ENCODE measurements around the gene IRX2. TPM values are rescaled to one million over a fixed set of nuclear protein-coding genes. Genes with fewer than 3 reads are reported as not detected.

Gene IRX2
- polyA plus RNA-seq, 2 donors: 2.1 to 3.0 TPM

DNA sequence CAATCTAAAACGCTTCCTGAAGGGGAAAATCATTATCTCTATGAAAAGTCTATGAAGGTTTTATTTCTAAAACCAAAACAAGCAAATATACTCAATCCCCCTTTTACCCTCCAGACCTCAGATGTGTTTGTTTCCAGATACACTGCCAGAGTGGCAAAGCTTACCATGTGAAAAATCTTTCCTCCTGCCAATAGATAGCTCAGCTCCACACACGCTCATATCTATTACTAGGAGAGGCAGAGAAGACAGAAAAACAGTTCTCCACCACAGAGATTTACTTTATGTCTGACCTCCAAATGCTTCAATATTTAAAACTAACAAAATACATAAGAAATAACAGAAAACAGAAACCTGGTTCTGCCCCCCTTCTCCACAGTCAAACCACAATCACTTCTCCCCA, 7.0 kb downstream of the IRX2 start:
- no peak overlapping the region for H3K4me3 ChIP-seq (ENCODE audit: low read depth in 1 of 2, low read length in 2 of 2)
- peaks cover 0 to 6% of the 10 kb centered on the region in 2 donors for H3K4me1 ChIP-seq (ENCODE audit: control insufficient read depth in 2 of 2, insufficient read depth in 2 of 2, low read length in 1 of 2)
- no peak overlapping the region for H3K27ac ChIP-seq (ENCODE audit: low read depth in 2 of 2, low read length in 1 of 2)
- H3K36me3 ChIP-seq (ENCODE audit: control insufficient read depth in 2 of 2, insufficient read depth in 2 of 2, low read length in 1 of 2): peaks cover 0 to 11% of the 10 kb centered on the region in 2 donors
- peaks cover 0 to 4% of the 10 kb centered on the region in 2 donors for H3K9me3 ChIP-seq (ENCODE audit: control insufficient read depth in 2 of 2, insufficient read depth in 1 of 2, low read depth in 1 of 2, low read length in 1 of 2)
- peaks cover 0 to 3% of the 10 kb centered on the region in 2 donors for H3K27me3 ChIP-seq (ENCODE audit: control insufficient read depth in 1 of 2, insufficient read depth in 2 of 2, low read length in 2 of 2)
- WGBS, 2 donors: 41 to 57% methylated on average over 2 of the region's 2 CpGs

DNA sequence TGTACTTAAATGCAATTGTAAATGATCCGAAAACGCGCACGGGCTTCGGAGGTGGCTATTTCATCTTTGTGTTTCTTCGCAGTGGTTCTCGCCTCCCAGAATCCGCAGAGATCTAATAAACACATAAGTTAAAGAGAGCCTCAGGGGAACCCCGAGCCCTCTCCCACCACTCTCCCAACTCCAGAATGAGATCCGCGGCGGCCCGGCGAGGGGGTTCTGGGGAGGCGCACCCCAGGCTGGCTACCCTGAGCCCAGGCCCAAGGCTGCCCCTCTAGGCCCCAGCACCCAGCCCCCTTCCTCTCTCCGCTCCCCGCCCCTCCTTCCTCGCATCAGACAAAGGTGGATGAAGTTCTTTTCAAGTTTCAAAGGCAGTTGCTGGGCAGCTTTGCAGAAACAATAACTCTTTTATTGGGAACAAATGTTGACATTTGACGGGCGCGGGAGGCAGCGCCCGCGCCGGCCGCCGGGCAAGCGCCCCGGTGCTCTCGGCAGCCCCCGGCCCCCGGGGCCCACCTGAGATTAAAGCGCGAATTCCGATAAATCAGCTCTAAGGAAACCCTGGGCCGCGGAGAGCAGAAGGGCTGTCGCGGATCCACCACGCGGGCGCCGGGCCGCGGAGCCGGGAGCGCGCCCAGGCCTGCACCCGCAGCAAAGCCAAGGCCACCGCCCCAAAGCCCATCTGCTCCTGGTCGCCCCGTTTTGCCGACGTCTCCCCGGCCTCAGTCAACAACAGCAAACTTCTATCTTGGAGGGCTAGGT, 8.4 kb downstream of the IRX2 start:
- Histone ChIP-seq H3K36me3 (ENCODE audit: control insufficient read depth in 2 of 2, insufficient read depth in 2 of 2, low read length in 1 of 2) (peaks cover 0 to 3% of the 10 kb centered on the region in 2 donors), H3K27ac (ENCODE audit: low read depth in 2 of 2, low read length in 1 of 2) (no peak overlapping the region), H3K9me3 (ENCODE audit: control insufficient read depth in 2 of 2, insufficient read depth in 1 of 2, low read depth in 1 of 2, low read length in 1 of 2) (no peaks in the 10 kb centered on the region), H3K4me1 (ENCODE audit: control insufficient read depth in 2 of 2, insufficient read depth in 2 of 2, low read length in 1 of 2) (peaks cover 0 to 6% of the 10 kb centered on the region in 2 donors), H3K27me3 (ENCODE audit: control insufficient read depth in 1 of 2, insufficient read depth in 2 of 2, low read length in 2 of 2) (peaks cover 0 to 4% of the 10 kb centered on the region in 2 donors), H3K4me3 (ENCODE audit: low read depth in 1 of 2, low read length in 2 of 2) (peak overlapping the region; percentile 9 to 23)
- WGBS, 2 donors: 17% methylated on average over 55 of the region's 55 CpGs

DNA sequence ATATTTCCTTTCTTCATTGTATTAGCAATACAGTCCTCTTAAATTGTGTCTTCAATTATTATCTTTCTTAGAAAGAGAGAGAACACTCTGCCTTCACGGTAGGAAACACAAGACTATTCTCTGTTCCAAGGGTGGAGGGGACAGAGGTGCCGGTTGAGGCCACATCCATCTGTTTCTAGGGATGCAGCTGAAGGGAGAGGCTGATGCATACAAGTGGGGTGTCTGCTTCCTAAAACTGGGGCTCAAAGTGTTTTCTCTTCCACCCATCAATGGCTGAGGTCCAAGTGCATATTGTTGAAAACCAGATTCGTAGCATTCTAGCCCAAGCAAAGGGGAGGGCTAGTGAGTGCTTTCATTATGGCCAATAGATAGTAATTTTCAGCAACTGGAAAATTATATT, 9.5 kb downstream of the IRX2 start:
- no peak overlapping the region for H3K27ac ChIP-seq (ENCODE audit: low read depth in 2 of 2, low read length in 1 of 2)
- H3K4me3 ChIP-seq (ENCODE audit: low read depth in 1 of 2, low read length in 2 of 2): no peak overlapping the region
- peaks cover 0 to 6% of the 10 kb centered on the region in 2 donors for H3K4me1 ChIP-seq (ENCODE audit: control insufficient read depth in 2 of 2, insufficient read depth in 2 of 2, low read length in 1 of 2)
- 33 to 40% methylated on average over 3 of the region's 3 CpGs for WGBS, 2 donors
- peaks cover 0 to 4% of the 10 kb centered on the region in 2 donors for H3K27me3 ChIP-seq (ENCODE audit: control insufficient read depth in 1 of 2, insufficient read depth in 2 of 2, low read length in 2 of 2)
- no peaks in the 10 kb centered on the region for H3K36me3 ChIP-seq (ENCODE audit: control insufficient read depth in 2 of 2, insufficient read depth in 2 of 2, low read length in 1 of 2)
- H3K9me3 ChIP-seq (ENCODE audit: control insufficient read depth in 2 of 2, insufficient read depth in 1 of 2, low read depth in 1 of 2, low read length in 1 of 2): peaks cover 0 to under 1% of the 10 kb centered on the region in 2 donors

DNA sequence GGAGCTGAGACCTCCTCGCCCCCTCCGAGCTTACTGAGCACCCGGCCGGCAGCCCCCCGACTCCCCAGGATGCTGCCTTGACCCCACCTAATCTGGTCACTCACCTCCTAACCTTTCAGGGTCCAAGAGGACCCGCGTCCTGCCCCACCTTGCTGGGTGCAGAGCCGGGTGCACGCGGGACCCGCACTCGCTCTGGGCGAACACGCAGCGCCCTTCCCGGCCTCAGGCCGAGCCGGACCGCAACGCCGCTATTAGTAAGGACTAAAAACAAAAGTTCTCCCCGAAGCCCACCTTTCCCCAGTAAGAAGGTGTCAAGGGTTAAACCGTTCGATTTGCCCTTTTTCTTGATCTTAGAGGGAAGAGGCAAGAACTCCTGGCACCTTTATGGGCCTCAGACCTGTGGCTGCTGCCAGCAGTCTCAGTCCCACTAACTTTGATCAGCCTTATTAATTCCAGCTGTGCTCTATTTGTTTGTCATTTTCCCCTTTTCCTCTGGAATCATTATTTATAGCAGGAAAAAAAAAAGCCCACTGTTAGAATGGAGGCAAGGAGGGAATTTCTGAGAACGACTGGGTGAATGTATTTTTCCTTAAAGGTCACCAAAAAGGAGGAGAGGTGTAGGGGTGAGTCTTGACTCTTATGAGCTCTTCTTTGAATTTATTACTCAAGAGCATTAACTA, 10.5 kb downstream of the IRX2 start:
- WGBS, 2 donors: 34 to 49% methylated on average over 25 of the region's 25 CpGs
- Histone ChIP-seq H3K27ac (ENCODE audit: low read depth in 2 of 2, low read length in 1 of 2) (no peak overlapping the region), H3K4me1 (ENCODE audit: control insufficient read depth in 2 of 2, insufficient read depth in 2 of 2, low read length in 1 of 2) (peaks cover 0 to 6% of the 10 kb centered on the region in 2 donors), H3K4me3 (ENCODE audit: low read depth in 1 of 2, low read length in 2 of 2) (no peak overlapping the region), H3K36me3 (ENCODE audit: control insufficient read depth in 2 of 2, insufficient read depth in 2 of 2, low read length in 1 of 2) (no peaks in the 10 kb centered on the region), H3K9me3 (ENCODE audit: control insufficient read depth in 2 of 2, insufficient read depth in 1 of 2, low read depth in 1 of 2, low read length in 1 of 2) (peaks cover 0 to 3% of the 10 kb centered on the region in 2 donors), H3K27me3 (ENCODE audit: control insufficient read depth in 1 of 2, insufficient read depth in 2 of 2, low read length in 2 of 2) (peaks cover 0 to 4% of the 10 kb centered on the region in 2 donors)

DNA sequence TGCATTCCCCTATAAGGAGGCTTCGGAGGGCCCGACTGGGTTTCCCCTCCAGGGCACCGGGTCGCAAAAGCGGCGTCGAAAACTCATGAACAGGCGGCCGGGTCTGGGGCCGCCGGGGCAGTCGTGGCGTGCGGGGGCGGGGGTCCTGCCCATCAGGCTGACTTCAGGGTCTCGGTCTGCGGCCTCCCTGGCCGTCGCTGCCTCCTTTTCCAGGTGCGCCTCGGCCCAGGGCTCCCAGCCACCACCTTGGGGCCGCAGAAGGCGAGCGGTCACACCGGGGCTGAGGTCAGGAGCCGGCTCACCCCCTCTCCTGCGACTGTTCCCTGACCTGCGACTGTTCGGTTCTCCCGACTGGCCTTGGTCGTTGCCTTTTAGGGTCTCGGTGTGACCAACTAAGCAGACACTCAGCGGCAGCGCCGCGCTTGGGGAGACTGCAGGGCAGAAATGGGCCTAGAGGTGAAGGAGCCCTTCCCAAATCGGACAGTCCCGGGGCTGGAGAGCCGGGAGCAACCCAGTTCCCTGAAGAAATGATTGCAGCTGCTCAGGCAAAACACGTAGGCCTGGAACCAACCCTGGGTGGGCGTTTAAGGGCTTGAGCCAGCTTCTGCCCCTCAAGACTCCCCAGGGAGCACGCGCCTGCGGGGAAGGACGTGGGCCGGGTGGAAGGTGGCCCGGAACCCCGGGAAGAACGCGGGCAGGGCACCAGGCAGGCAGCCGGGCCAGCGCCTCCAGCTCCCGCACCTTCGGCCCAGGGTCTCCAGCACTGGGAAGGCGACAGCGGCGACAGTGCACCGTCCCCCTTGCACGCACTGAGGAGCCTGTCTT, 11.2 kb downstream of the IRX2 start:
- Histone ChIP-seq H3K4me1 (ENCODE audit: control insufficient read depth in 2 of 2, insufficient read depth in 2 of 2, low read length in 1 of 2) (peaks cover 0 to 6% of the 10 kb centered on the region in 2 donors), H3K27ac (ENCODE audit: low read depth in 2 of 2, low read length in 1 of 2) (no peak overlapping the region)

DNA sequence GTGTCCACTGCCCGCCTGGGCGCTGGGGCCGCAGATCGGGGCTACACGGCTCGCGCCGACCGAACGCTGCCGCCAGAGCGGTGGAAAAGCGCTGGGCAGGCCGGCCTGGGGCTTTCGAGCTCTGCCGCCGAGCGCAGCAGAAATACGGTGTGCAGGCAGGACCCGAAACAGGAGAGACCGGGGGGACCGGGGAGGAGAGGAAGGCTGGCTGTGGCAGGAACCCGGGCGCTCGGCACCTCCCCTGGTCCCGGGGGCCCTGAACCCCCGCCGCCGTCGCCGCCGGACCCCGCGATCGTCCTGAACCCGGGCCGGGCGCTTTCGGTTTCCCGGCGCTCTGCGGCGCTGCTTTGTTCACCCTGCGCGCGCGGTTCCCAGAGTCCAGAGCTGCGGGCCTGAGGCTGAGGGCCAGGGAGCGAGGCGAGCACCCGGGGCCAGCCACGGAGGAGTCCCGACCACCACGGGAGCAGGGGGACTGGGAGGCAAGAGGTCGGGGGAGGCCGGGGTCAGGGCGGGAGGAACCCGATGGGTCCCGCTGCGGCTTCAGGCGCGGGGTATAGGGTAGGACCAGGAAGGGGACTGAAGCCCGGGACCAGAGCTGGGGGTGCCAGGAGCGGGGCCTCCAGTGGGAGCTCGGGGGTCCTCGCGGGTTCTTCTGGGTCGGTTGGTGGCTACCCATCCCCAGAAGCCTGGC, 12.0 kb downstream of the IRX2 start:
- WGBS, 2 donors: 2% methylated on average over 54 to 68 of the region's 68 CpGs
- Histone ChIP-seq H3K36me3 (ENCODE audit: control insufficient read depth in 2 of 2, insufficient read depth in 2 of 2, low read length in 1 of 2) (no peaks in the 10 kb centered on the region), H3K9me3 (ENCODE audit: control insufficient read depth in 2 of 2, insufficient read depth in 1 of 2, low read depth in 1 of 2, low read length in 1 of 2) (peaks cover 0 to 3% of the 10 kb centered on the region in 2 donors), H3K27me3 (ENCODE audit: control insufficient read depth in 1 of 2, insufficient read depth in 2 of 2, low read length in 2 of 2) (peaks cover 0 to 4% of the 10 kb centered on the region in 2 donors), H3K4me1 (ENCODE audit: control insufficient read depth in 2 of 2, insufficient read depth in 2 of 2, low read length in 1 of 2) (peaks cover 0 to 6% of the 10 kb centered on the region in 2 donors), H3K27ac (ENCODE audit: low read depth in 2 of 2, low read length in 1 of 2) (no peak overlapping the region), H3K4me3 (ENCODE audit: low read depth in 1 of 2, low read length in 2 of 2) (peak overlapping the region; percentile 59 to 73)

More for the DNA sequence above, 11.2 kb downstream of the IRX2 start:
- Histone ChIP-seq H3K4me3 (ENCODE audit: low read depth in 1 of 2, low read length in 2 of 2) (peak overlapping the region in 1 of 2 donors; percentile 59), H3K27me3 (ENCODE audit: control insufficient read depth in 1 of 2, insufficient read depth in 2 of 2, low read length in 2 of 2) (peaks cover 0 to 4% of the 10 kb centered on the region in 2 donors), H3K36me3 (ENCODE audit: control insufficient read depth in 2 of 2, insufficient read depth in 2 of 2, low read length in 1 of 2) (no peaks in the 10 kb centered on the region), H3K9me3 (ENCODE audit: control insufficient read depth in 2 of 2, insufficient read depth in 1 of 2, low read depth in 1 of 2, low read length in 1 of 2) (peaks cover 0 to 3% of the 10 kb centered on the region in 2 donors)
- 32 to 47% methylated on average over 57 to 59 of the region's 59 CpGs for WGBS, 2 donors

DNA sequence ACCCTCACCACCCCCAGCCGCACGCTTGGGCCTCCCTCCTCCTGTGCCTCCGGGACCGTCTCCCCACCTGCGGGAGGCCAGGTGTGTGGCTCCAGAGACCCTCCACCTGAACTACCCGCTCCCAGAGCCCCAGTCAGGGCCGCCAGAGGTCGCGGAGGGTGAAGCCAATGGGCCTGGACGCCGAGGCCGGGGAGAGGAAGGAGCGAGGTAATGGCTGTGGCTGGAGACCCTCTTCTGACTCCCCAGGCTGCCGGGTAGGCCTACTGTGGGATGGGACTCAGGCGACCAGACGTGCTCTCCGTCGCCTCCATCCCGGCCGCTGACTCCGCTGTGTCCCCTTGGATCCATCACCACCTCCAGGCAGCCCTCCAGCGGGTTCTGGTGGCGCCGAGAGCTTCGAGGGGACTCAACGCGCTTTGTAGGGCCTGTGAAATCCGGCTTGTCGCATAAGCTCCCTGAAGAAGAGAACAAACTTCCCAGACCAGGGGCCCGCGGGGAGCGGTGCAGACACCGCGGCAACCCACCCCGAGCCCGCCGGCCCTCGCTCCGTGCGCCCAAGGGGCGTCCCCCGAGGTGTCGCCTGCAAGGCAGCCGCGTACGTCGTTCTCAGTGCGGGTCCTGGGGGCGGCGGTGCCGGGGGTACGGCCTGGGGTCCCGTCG, 12.6 kb downstream of the IRX2 start:
- WGBS, 2 donors: 15 to 22% methylated on average over 50 to 54 of the region's 54 CpGs
- H3K9me3 ChIP-seq (ENCODE audit: control insufficient read depth in 2 of 2, insufficient read depth in 1 of 2, low read depth in 1 of 2, low read length in 1 of 2): peaks cover 0 to 3% of the 10 kb centered on the region in 2 donors
- H3K36me3 ChIP-seq (ENCODE audit: control insufficient read depth in 2 of 2, insufficient read depth in 2 of 2, low read length in 1 of 2): no peaks in the 10 kb centered on the region
- H3K4me1 ChIP-seq (ENCODE audit: control insufficient read depth in 2 of 2, insufficient read depth in 2 of 2, low read length in 1 of 2): peaks cover 0 to 6% of the 10 kb centered on the region in 2 donors
- peak overlapping the region; percentile 59 to 73 for H3K4me3 ChIP-seq (ENCODE audit: low read depth in 1 of 2, low read length in 2 of 2)
- no peak overlapping the region for H3K27ac ChIP-seq (ENCODE audit: low read depth in 2 of 2, low read length in 1 of 2)
- H3K27me3 ChIP-seq (ENCODE audit: control insufficient read depth in 1 of 2, insufficient read depth in 2 of 2, low read length in 2 of 2): peaks cover 0 to 4% of the 10 kb centered on the region in 2 donors

DNA sequence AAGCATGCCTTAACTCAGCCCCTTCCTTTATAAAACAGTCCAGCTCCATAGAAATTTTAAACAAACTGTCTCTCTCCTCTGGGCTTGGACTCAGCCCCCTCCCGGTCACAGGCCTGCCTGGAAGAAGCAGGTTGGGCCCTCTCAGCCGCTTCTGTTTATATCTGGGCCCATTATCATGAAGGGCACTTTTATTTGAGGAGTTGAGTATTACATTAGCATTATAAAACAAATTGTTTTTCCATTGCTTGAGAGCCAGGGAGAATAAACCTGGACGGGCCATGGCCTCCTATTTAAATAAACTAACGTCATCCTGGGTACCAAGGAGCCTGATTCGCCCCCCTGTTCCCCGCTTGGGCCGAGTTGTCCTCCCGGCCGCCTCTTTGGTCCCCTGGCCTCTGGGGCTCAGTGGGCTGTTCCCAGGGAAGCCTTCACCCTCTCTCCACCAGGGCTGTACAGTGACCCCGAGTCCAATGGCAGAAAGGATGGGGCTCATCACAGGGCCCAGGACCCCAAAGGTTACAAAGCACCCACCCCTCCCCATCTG, 13.2 kb downstream of the IRX2 start:
- H3K9me3 ChIP-seq (ENCODE audit: control insufficient read depth in 2 of 2, insufficient read depth in 1 of 2, low read depth in 1 of 2, low read length in 1 of 2): peaks cover 0 to 3% of the 10 kb centered on the region in 2 donors
- 51 to 52% methylated on average over 10 of the region's 10 CpGs for WGBS, 2 donors
- H3K27me3 ChIP-seq (ENCODE audit: control insufficient read depth in 1 of 2, insufficient read depth in 2 of 2, low read length in 2 of 2): peaks cover 0 to 4% of the 10 kb centered on the region in 2 donors
- no peak overlapping the region for H3K27ac ChIP-seq (ENCODE audit: low read depth in 2 of 2, low read length in 1 of 2)
- H3K4me3 ChIP-seq (ENCODE audit: low read depth in 1 of 2, low read length in 2 of 2): no peak overlapping the region
- no peaks in the 10 kb centered on the region for H3K36me3 ChIP-seq (ENCODE audit: control insufficient read depth in 2 of 2, insufficient read depth in 2 of 2, low read length in 1 of 2)
- H3K4me1 ChIP-seq (ENCODE audit: control insufficient read depth in 2 of 2, insufficient read depth in 2 of 2, low read length in 1 of 2): peaks cover 0 to 6% of the 10 kb centered on the region in 2 donors
